Colonic mucosa (tissue), 4 donors: ENCODE results near the gene LIFR. TPM values are rescaled to one million over a fixed set of nuclear protein-coding genes. Genes with fewer than 3 reads are reported as not detected.

ENCODE experiments used
- DNase-seq: peaks from one replicate; pipeline ENCODE4 v3.0.0-alpha.2; 2020
- H3K27ac ChIP-seq: fragments of 200-600 bp; one replicate; pipeline ENCODE4 v1.8.0; 2021
- H3K27me3 ChIP-seq: fragments of 200-600 bp; one replicate; pipeline ENCODE4 v1.8.0; 2021
- H3K36me3 ChIP-seq: fragments of 200-600 bp; one replicate; pipeline ENCODE4 v1.8.0; 2021
- H3K4me1 ChIP-seq: fragments of 200-600 bp; one replicate; pipeline ENCODE4 v1.8.0; 2021; ENCODE audit warnings: mild to moderate bottlenecking
- H3K4me3 ChIP-seq: fragments of 200-600 bp; one replicate; pipeline ENCODE4 v1.8.0; 2021
- H3K9ac ChIP-seq, 2 donors: one replicate each; pipeline ENCODE4 v1.7.0; 2013; ENCODE audit warnings: control low read depth in 2 of 2, low read depth in 2 of 2, low read length in 2 of 2
- H3K9me3 ChIP-seq: fragments of 200-600 bp; one replicate; pipeline ENCODE4 v1.8.0; 2021
- intact Hi-C: fragments of 100-400 bp; cut with DNase I; formaldehyde crosslinking; loops from one replicate; pipeline ENCODE4 v1.14.1; 2022
- total RNA-seq, 2 donors: library from RNA; stranded (reverse); fragmentation: NEBNext Ultra II Directional in 1 of 2; extraction: Animal tissue kit (Norgen Biotek cat#: 25700) in 1 of 2; gene quantifications; one replicate each; pipeline ENCODE4 v1.2.1, GENCODE V29; 2021
- TF ChIP-seq, protein P1 (sequence below): fragments of 200-600 bp; IDR thresholded peaks from one replicate; pipeline ENCODE4 v1.8.0; 2022; ENCODE audit warnings: antibody characterized with exemption, mild to moderate bottlenecking
- donor health status: healthy.
- donor health status: DM: no; HTN: no; CAD: no.
- donor health status: DM: no; HTN: no; CAD: no.

Gene LIFR
- total RNA-seq, 2 donors from 2014 or later, result 7.0 to 10.3 TPM

DNA sequence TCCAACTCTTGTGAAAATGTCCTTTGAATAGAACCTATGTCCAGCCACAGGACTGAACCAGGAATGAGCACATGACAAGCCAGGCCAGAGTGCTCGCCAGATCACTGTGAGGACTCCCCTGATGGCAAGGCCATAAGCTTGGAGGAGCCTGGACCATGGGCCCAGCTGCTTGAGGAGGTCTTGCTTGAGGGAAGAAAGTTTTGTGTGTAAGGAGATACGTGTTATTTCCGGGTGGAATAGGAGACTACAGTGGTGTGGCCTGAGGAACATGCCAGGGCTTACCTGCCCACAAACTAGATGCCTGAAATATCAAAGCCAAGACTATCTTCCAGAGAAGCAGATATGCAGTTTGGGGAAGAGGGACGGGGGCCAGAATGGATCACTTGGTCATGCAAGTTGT is 84.7 kb downstream of the LIFR start:
- Histone ChIP-seq H3K9ac (no peak overlapping the region), H3K9me3 (no peaks in the 10 kb centered on the region), H3K27me3 (no peaks in the 10 kb centered on the region), H3K36me3 (no peaks in the 10 kb centered on the region), H3K27ac (no peak overlapping the region), H3K4me3 (no peak overlapping the region), H3K4me1 (no peaks in the 10 kb centered on the region)
- DNase-seq, result no peak
- intact Hi-C loops, result no loop called here
- TF ChIP-seq, protein P1, sequence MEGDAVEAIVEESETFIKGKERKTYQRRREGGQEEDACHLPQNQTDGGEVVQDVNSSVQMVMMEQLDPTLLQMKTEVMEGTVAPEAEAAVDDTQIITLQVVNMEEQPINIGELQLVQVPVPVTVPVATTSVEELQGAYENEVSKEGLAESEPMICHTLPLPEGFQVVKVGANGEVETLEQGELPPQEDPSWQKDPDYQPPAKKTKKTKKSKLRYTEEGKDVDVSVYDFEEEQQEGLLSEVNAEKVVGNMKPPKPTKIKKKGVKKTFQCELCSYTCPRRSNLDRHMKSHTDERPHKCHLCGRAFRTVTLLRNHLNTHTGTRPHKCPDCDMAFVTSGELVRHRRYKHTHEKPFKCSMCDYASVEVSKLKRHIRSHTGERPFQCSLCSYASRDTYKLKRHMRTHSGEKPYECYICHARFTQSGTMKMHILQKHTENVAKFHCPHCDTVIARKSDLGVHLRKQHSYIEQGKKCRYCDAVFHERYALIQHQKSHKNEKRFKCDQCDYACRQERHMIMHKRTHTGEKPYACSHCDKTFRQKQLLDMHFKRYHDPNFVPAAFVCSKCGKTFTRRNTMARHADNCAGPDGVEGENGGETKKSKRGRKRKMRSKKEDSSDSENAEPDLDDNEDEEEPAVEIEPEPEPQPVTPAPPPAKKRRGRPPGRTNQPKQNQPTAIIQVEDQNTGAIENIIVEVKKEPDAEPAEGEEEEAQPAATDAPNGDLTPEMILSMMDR, result no peak

DNA sequence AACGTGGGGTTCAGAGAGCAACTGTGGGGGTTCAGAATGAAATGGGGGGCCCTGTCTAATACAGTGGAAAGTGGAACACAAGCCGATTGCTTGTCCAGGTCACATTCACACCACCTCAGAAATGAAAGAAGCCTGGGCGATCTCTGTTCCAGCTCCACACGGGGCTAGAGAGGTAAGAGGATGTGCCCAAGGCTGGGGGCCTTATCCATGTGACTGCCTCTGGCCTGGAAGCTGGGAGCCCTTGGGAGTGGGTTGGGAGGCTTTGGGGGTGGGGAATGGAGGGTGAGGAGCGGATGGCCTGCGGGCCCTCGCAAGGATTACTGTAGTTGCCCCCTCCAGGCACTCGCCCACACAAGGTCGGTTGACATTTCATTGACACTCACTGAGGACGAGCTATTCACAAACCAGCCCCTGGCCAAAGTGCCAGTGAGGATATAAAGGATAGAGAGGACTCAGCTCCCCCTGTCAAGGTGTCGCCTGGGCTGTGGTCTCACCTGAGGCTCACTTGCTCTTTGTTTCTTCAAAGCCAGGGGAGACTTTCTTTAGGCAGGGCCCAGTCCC is 86.7 kb downstream of the LIFR start:
- H3K9me3 ChIP-seq, result no peaks in the 10 kb centered on the region
- no peak overlapping the region for H3K27ac ChIP-seq
- intact Hi-C loops, result no loop called here
- no peak overlapping the region for H3K4me3 ChIP-seq
- no peaks in the 10 kb centered on the region for H3K36me3 ChIP-seq
- H3K4me1 ChIP-seq, result no peaks in the 10 kb centered on the region
- H3K9ac ChIP-seq, result no peak overlapping the region
- no peak for DNase-seq
- no peaks in the 10 kb centered on the region for H3K27me3 ChIP-seq
- TF ChIP-seq, protein P1, result no peak

DNA sequence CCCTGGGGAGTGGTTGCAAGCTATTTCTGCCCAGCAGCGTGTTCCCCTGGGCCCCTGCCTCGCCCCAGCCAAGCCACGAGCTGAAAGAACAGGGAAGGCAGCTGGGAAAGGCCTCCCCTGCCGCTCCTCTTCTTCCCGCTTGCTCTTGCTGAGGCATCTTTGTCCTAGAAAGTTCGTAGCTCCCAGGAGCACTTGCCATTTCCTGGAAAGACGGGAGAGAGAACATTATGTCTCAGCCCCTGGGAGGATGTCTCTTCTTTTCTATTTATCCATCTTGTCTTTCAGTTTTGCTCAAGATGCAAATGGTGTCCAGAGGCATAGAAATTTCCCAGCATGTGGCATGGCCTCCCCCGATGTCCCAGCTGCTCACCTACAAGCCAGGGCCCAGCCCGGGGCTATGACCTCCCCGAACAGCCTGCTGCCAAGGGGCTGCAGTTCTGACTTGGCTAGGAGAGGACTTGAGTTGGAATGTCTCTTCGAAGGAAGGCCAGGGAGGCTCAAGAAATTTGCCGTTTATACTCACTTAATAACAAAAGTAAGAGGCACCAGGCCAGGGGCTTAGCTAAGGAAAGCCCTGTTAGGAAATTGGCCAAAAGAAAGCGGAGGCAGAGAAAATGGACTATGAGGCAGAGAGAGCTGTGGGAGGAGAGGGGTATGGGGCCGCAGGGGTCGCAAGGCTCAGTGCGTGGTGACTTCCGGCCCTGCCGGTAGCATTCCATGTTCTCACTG is 87.3 kb downstream of the LIFR start:
- no peaks in the 10 kb centered on the region for H3K9me3 ChIP-seq
- no peaks in the 10 kb centered on the region for H3K27me3 ChIP-seq
- peak overlapping the region; percentile 32 for H3K27ac ChIP-seq
- no peak overlapping the region for H3K4me3 ChIP-seq
- intact Hi-C loops, result no loop called here
- H3K4me1 ChIP-seq, result no peaks in the 10 kb centered on the region
- no peak for DNase-seq
- TF ChIP-seq, protein P1, result no peak
- no peak overlapping the region for H3K9ac ChIP-seq
- H3K36me3 ChIP-seq, result no peaks in the 10 kb centered on the region

DNA sequence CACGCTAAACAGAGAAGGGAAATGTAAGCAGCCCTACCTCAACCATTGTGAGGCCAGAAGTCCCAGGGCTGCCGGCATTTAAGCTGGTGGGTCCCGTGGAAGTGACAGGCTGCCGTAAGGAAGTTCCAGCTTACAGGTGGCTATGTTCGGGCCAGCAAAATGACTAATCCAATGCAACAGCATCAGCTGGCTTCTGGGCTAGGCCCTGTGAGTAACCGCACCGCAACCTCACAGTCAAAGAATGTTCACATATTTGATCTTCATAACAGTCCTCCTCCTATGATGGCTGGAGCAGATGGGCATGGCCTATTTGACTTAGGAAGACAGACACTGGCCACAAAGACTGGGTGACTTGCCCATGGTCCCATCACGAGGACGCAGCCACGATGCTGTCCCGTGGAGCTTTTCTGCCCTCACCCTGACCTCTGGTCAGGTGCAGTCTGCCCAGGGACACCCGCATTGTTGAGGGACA is 88.2 kb downstream of the LIFR start:
- Histone ChIP-seq H3K27me3 (no peaks in the 10 kb centered on the region), H3K9ac (no peak overlapping the region), H3K9me3 (no peaks in the 10 kb centered on the region), H3K27ac (peak overlapping the region; percentile 32), H3K4me3 (no peak overlapping the region), H3K36me3 (no peaks in the 10 kb centered on the region), H3K4me1 (no peaks in the 10 kb centered on the region)
- no peak for DNase-seq
- intact Hi-C loops, result no loop called here
- TF ChIP-seq, protein P1, result no peak

DNA sequence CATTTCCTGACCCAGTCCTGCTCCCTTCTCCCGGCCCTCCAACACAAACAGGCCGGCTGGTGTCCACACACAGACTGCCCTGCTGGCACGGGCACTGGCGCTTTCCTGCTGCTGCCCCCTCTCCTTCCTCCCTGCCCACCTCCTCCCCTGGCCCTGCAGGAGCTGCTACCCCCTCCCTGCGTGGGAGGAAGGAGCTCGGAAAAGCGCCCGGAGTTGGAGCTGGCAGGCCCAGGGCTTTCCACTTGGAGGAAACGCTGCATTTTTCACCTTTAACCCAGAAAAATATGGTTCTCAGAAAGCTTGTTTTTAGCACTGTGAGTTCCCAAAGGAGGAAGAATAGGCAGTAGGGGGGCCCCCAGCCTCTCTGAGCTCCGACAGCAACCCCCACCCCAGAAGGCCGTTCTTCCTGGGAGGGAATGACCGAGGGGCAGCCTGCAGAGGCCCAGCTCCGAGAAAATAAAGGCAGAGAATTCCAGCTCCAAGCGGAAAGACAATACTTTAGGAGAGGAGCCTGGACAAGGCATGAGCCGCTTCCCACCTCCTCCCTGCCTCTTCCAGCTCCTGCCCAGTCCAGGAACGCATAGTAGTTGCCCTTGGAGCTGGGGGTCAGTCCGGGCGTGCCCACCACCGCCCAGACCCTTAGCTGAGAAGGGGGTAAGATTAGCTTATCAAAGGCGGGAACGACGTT is 88.9 kb downstream of the LIFR start:
- intact Hi-C loops, result no loop called here
- Histone ChIP-seq H3K36me3 (no peaks in the 10 kb centered on the region), H3K4me1 (no peaks in the 10 kb centered on the region), H3K9me3 (no peaks in the 10 kb centered on the region), H3K4me3 (no peak overlapping the region), H3K27ac (no peak overlapping the region), H3K9ac (no peak overlapping the region), H3K27me3 (no peaks in the 10 kb centered on the region)
- TF ChIP-seq, protein P1, result no peak
- DNase-seq, result no peak
